NCI-H510A (cell line): ENCODE results near the gene RND1.
A peak's percentile ranks its signal among the peaks of the same experiment; 100 is the strongest.
"Not testable (repeated sequence)": the region's sequence is repeated elsewhere in the genome, so short reads cannot be mapped to it uniquely, and the experiment has no call there.

Source experiments
- DNase-seq: peaks from one replicate; lab custom pipeline; 2025; lab: John Stamatoyannopoulos, UW

Gene RND1

GRCh38 chr12:48865281-48866051 lies at the start of gene RND1:
Gene RND1 (minus strand): TSS chr12:48865870. CDS start chr12:48865767, 103 bp downstream.
- peak; percentile 91 for DNase-seq

GRCh38 chr12:48910196-48910595 lies 44.5 kb upstream of the RND1 start:
- DNase-seq, result no peak

GRCh38 chr12:48909698-48910097 lies 44.0 kb upstream of the RND1 start:
- DNase-seq, result not testable (repeated sequence)

- DNase-seq, result no peak
Observed at GRCh38 chr12:48907245-48907644, 41.6 kb upstream of the RND1 start.

GRCh38 chr12:48903982-48904411 lies 38.3 kb upstream of the RND1 start:
- no peak for DNase-seq

GRCh38 chr12:48903363-48903981 lies 37.8 kb upstream of the RND1 start:
- DNase-seq, result no peak

GRCh38 chr12:48901278-48901677 lies 35.6 kb upstream of the RND1 start:
- no peak for DNase-seq

GRCh38 chr12:48899651-48900050 lies 34.0 kb upstream of the RND1 start:
- DNase-seq, result no peak

- no peak for DNase-seq
Observed at GRCh38 chr12:48894271-48894670, 28.6 kb upstream of the RND1 start.

GRCh38 chr12:48890657-48891418 lies 25.2 kb upstream of the RND1 start:
- DNase-seq, result peak; percentile 53

- DNase-seq, result no peak
Observed at GRCh38 chr12:48889679-48890078, 24.0 kb upstream of the RND1 start.

- DNase-seq, result no peak
Observed at GRCh38 chr12:48883305-48884161, 17.9 kb upstream of the RND1 start.

GRCh38 chr12:48882972-48883304 lies 17.3 kb upstream of the RND1 start:
- DNase-seq, result no peak

- DNase-seq, result no peak
Observed at GRCh38 chr12:48882315-48882687, 16.6 kb upstream of the RND1 start.

- DNase-seq, result no peak
Observed at GRCh38 chr12:48881686-48882314, 16.1 kb upstream of the RND1 start.

- DNase-seq, result no peak
Observed at GRCh38 chr12:48880647-48881046, 15.0 kb upstream of the RND1 start.

- DNase-seq, result no peak
Observed at GRCh38 chr12:48878548-48878947, 12.9 kb upstream of the RND1 start.

GRCh38 chr12:48875944-48876515 lies 10.4 kb upstream of the RND1 start:
- no peak for DNase-seq

- DNase-seq, result not testable (repeated sequence)
Observed at GRCh38 chr12:48873534-48873933, 7.9 kb upstream of the RND1 start.

GRCh38 chr12:48873096-48873495 lies 7.4 kb upstream of the RND1 start:
- no peak for DNase-seq

GRCh38 chr12:48869191-48869590 lies 3.5 kb upstream of the RND1 start:
- DNase-seq, result no peak
